Measurements from ENCODE around the gene E4F1. TPM values are rescaled to one million over a fixed set of nuclear protein-coding genes. Genes with fewer than 3 reads are reported as not detected.

Gene E4F1
- polyA plus RNA-seq (2013, experiment 1 of 4), result 24.2 TPM
- polyA plus RNA-seq (2013, experiment 2 of 4), result 22.2 TPM
- polyA plus RNA-seq (2013, experiment 3 of 4), result 21.0 TPM
- polyA plus RNA-seq (2013, experiment 4 of 4), result 24.4 TPM

- WGBS, 2 experiments, result 0% methylated on average over 82 of the region's 82 CpGs
- no peaks in the 10 kb centered on the region for H3K4me1 ChIP-seq (ENCODE audit: control insufficient read depth, insufficient read depth, low read length)
- H3K9me3 ChIP-seq (ENCODE audit: control insufficient read depth, low read length), result no peaks in the 10 kb centered on the region
- H3K27ac ChIP-seq (ENCODE audit: insufficient read depth, low read depth, low read length, poor library complexity, severe bottlenecking), result no peak within 1 kb of the TSS
- H3K36me3 ChIP-seq (ENCODE audit: control insufficient read depth, insufficient read depth, low read length), result peaks cover 4% of the 10 kb centered on the region
- H3K27me3 ChIP-seq (ENCODE audit: control insufficient read depth, insufficient read depth, low read length, poor library complexity, severe bottlenecking), result no peaks in the 10 kb centered on the region
- H3K4me3 ChIP-seq (ENCODE audit: insufficient read depth, low read depth, low read length), result peak within 1 kb of the TSS; percentile 97
These were observed at the start of gene E4F1 for GRCh38 chr16:2223221-2223941. TSS of gene E4F1 (plus strand) at chr16:2223591. CDS start at chr16:2223614, 23 bp downstream.

DNA sequence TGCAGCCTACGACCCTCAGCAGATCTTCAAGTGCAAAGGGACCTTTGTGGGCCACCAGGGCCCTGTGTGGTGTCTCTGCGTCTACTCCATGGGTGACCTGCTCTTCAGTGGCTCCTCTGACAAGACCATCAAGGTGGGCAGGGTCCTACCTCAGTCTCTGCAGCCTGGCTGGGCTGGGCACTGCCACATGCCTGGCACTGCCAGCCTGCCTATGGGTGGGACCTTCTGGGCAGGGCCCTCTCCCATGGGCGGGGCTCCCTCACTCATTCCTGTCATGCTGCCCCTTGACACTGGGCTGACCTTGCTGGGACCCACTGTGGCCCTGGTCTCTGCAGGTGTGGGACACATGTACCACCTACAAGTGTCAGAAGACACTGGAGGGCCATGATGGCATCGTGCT, 49.5 kb upstream of the E4F1 start:
- peaks cover 21% of the 10 kb centered on the region for H3K36me3 ChIP-seq (ENCODE audit: control insufficient read depth, insufficient read depth, low read length)
- no peak overlapping the region for H3K27ac ChIP-seq (ENCODE audit: insufficient read depth, low read depth, low read length, poor library complexity, severe bottlenecking)
- WGBS, 2 experiments, result 94 to 97% methylated on average over 4 of the region's 4 CpGs

GRCh38 chr16:2174396-2175131, 48.8 kb upstream of the E4F1 start:
- Histone ChIP-seq H3K27me3 (ENCODE audit: control insufficient read depth, insufficient read depth, low read length, poor library complexity, severe bottlenecking) (no peaks in the 10 kb centered on the region), H3K4me3 (ENCODE audit: insufficient read depth, low read depth, low read length) (no peak overlapping the region), H3K4me1 (ENCODE audit: control insufficient read depth, insufficient read depth, low read length) (no peaks in the 10 kb centered on the region), H3K9me3 (ENCODE audit: control insufficient read depth, low read length) (no peaks in the 10 kb centered on the region), H3K27ac (ENCODE audit: insufficient read depth, low read depth, low read length, poor library complexity, severe bottlenecking) (no peak overlapping the region), H3K36me3 (ENCODE audit: control insufficient read depth, insufficient read depth, low read length) (peaks cover 18% of the 10 kb centered on the region)
- 95 to 96% methylated on average over 21 of the region's 21 CpGs for WGBS, 2 experiments

More for the DNA sequence above, 49.5 kb upstream of the E4F1 start:
- no peak overlapping the region for H3K4me3 ChIP-seq (ENCODE audit: insufficient read depth, low read depth, low read length)
- H3K9me3 ChIP-seq (ENCODE audit: control insufficient read depth, low read length), result no peaks in the 10 kb centered on the region
- no peaks in the 10 kb centered on the region for H3K27me3 ChIP-seq (ENCODE audit: control insufficient read depth, insufficient read depth, low read length, poor library complexity, severe bottlenecking)
- no peaks in the 10 kb centered on the region for H3K4me1 ChIP-seq (ENCODE audit: control insufficient read depth, insufficient read depth, low read length)

GRCh38 chr16:2175454-2175853, 47.9 kb upstream of the E4F1 start:
- H3K4me3 ChIP-seq (ENCODE audit: insufficient read depth, low read depth, low read length), result no peak overlapping the region
- peaks cover 18% of the 10 kb centered on the region for H3K36me3 ChIP-seq (ENCODE audit: control insufficient read depth, insufficient read depth, low read length)

GRCh38 chr16:2176047-2176446, 47.3 kb upstream of the E4F1 start:
- H3K4me3 ChIP-seq (ENCODE audit: insufficient read depth, low read depth, low read length), result no peak overlapping the region
- H3K27me3 ChIP-seq (ENCODE audit: control insufficient read depth, insufficient read depth, low read length, poor library complexity, severe bottlenecking), result no peaks in the 10 kb centered on the region
- peaks cover 18% of the 10 kb centered on the region for H3K36me3 ChIP-seq (ENCODE audit: control insufficient read depth, insufficient read depth, low read length)
- no peak overlapping the region for H3K27ac ChIP-seq (ENCODE audit: insufficient read depth, low read depth, low read length, poor library complexity, severe bottlenecking)
- peaks cover under 1% of the 10 kb centered on the region for H3K4me1 ChIP-seq (ENCODE audit: control insufficient read depth, insufficient read depth, low read length)
- H3K9me3 ChIP-seq (ENCODE audit: control insufficient read depth, low read length), result no peaks in the 10 kb centered on the region
- 97% methylated on average over 23 of the region's 23 CpGs for WGBS, 2 experiments

More at GRCh38 chr16:2175454-2175853, 47.9 kb upstream of the E4F1 start:
- no peak overlapping the region for H3K27ac ChIP-seq (ENCODE audit: insufficient read depth, low read depth, low read length, poor library complexity, severe bottlenecking)
- 94 to 96% methylated on average over 10 of the region's 10 CpGs for WGBS, 2 experiments
- H3K27me3 ChIP-seq (ENCODE audit: control insufficient read depth, insufficient read depth, low read length, poor library complexity, severe bottlenecking), result no peaks in the 10 kb centered on the region
- no peaks in the 10 kb centered on the region for H3K4me1 ChIP-seq (ENCODE audit: control insufficient read depth, insufficient read depth, low read length)
- H3K9me3 ChIP-seq (ENCODE audit: control insufficient read depth, low read length), result no peaks in the 10 kb centered on the region

DNA sequence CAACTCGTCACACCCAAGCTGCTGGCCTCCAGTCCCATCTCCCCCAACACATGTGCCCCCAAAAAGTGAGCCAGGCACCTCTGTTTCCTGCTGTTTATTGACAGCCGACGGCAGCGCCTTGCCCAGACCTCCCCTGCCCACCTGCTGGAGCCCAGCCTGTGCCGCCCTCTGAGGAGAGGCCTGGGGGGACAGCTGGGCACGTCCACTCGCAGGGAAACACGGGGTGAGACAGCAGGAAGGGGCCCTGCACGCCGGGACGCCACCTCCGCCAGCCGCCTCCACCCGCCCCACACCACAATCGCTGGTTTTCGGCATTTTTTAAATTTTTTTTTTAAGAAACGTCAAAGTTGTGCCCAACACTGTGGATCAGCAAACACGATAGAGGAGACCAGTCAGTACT, 46.3 kb upstream of the E4F1 start:
- Histone ChIP-seq H3K27ac (ENCODE audit: insufficient read depth, low read depth, low read length, poor library complexity, severe bottlenecking) (no peak overlapping the region), H3K4me3 (ENCODE audit: insufficient read depth, low read depth, low read length) (no peak overlapping the region), H3K4me1 (ENCODE audit: control insufficient read depth, insufficient read depth, low read length) (peaks cover 5% of the 10 kb centered on the region), H3K36me3 (ENCODE audit: control insufficient read depth, insufficient read depth, low read length) (peaks cover 18% of the 10 kb centered on the region), H3K27me3 (ENCODE audit: control insufficient read depth, insufficient read depth, low read length, poor library complexity, severe bottlenecking) (no peaks in the 10 kb centered on the region), H3K9me3 (ENCODE audit: control insufficient read depth, low read length) (no peaks in the 10 kb centered on the region)
- 95% methylated on average over 18 of the region's 18 CpGs for WGBS, 2 experiments

GRCh38 chr16:2177561-2177960, 45.8 kb upstream of the E4F1 start:
- Histone ChIP-seq H3K9me3 (ENCODE audit: control insufficient read depth, low read length) (no peaks in the 10 kb centered on the region), H3K4me3 (ENCODE audit: insufficient read depth, low read depth, low read length) (no peak overlapping the region), H3K27ac (ENCODE audit: insufficient read depth, low read depth, low read length, poor library complexity, severe bottlenecking) (no peak overlapping the region), H3K27me3 (ENCODE audit: control insufficient read depth, insufficient read depth, low read length, poor library complexity, severe bottlenecking) (no peaks in the 10 kb centered on the region), H3K4me1 (ENCODE audit: control insufficient read depth, insufficient read depth, low read length) (peaks cover 5% of the 10 kb centered on the region), H3K36me3 (ENCODE audit: control insufficient read depth, insufficient read depth, low read length) (peaks cover 18% of the 10 kb centered on the region)
- 95 to 96% methylated on average over 20 of the region's 20 CpGs for WGBS, 2 experiments

DNA sequence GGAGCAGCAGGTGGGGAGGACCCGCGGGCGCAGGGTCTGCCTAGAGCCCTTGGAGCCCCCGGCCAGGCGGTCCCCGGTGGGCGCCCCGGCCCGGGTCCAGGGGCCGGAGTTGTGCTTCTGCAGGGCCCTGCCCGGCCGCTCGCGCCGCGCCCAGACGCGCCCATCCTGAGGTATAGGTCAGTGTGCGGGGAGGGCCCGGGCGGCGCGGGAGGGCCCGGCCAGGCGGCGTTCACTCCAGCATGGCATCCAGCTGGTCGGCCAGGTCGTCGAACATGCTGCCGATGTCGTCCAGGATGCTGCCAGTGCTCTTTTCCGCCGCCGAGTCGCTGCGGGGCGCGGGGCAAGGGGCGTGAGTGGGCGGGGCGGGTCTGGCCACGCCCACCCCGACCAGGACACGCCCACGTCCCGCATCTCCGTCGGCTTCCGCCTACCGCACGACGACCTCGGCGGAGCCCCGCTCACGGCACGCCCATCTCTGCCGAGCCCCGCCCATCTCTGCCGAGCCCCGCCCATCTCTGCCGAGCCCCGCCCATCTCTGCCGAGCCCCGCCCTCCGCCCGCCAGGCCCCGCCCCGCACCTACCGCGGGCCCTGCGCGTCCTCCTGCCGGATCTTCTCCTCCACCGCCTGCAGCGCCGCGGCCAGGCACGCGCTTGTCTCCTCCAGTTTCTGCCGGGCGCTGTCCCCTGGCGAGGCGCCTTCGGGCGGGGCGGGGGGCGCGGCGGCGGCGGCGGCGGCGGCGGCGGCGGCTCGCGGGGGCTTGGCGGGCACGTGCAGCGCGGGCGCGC, 44.9 kb upstream of the E4F1 start:
- H3K27me3 ChIP-seq (ENCODE audit: control insufficient read depth, insufficient read depth, low read length, poor library complexity, severe bottlenecking), result no peaks in the 10 kb centered on the region
- peaks cover 18% of the 10 kb centered on the region for H3K36me3 ChIP-seq (ENCODE audit: control insufficient read depth, insufficient read depth, low read length)
- no peaks in the 10 kb centered on the region for H3K9me3 ChIP-seq (ENCODE audit: control insufficient read depth, low read length)
- peaks cover 5% of the 10 kb centered on the region for H3K4me1 ChIP-seq (ENCODE audit: control insufficient read depth, insufficient read depth, low read length)
- WGBS, 2 experiments, result 66 to 73% methylated on average over 106 of the region's 106 CpGs
- H3K27ac ChIP-seq (ENCODE audit: insufficient read depth, low read depth, low read length, poor library complexity, severe bottlenecking), result no peak overlapping the region
- no peak overlapping the region for H3K4me3 ChIP-seq (ENCODE audit: insufficient read depth, low read depth, low read length)

GRCh38 chr16:2179107-2179501, 44.3 kb upstream of the E4F1 start:
- peaks cover 5% of the 10 kb centered on the region for H3K4me1 ChIP-seq (ENCODE audit: control insufficient read depth, insufficient read depth, low read length)
- H3K36me3 ChIP-seq (ENCODE audit: control insufficient read depth, insufficient read depth, low read length), result peaks cover 15% of the 10 kb centered on the region
- no peaks in the 10 kb centered on the region for H3K27me3 ChIP-seq (ENCODE audit: control insufficient read depth, insufficient read depth, low read length, poor library complexity, severe bottlenecking)
- H3K27ac ChIP-seq (ENCODE audit: insufficient read depth, low read depth, low read length, poor library complexity, severe bottlenecking), result no peak overlapping the region
- H3K9me3 ChIP-seq (ENCODE audit: control insufficient read depth, low read length), result no peaks in the 10 kb centered on the region
- no peak overlapping the region for H3K4me3 ChIP-seq (ENCODE audit: insufficient read depth, low read depth, low read length)
- WGBS, 2 experiments, result 92 to 94% methylated on average over 50 of the region's 50 CpGs

DNA sequence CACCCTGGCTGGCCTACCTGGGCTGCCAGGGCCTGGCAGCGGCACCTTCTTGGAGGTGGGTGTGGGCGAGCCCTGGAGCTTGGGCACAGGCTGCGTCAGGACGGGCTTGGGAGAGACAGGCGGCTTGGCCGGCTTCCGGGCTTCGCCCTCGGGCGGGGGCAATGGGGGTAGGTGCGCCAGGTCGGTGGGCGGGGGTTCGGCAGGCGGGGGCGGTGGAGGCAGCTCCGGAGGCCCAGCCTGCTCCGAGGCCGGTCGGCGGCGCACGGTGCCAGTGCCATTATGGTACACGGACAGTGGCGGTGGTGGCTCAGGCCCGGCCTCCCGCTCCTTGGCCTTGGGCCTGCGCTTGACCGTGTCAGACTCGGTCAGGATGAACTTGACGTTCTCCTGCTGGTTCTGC, 43.8 kb upstream of the E4F1 start:
- H3K9me3 ChIP-seq (ENCODE audit: control insufficient read depth, low read length), result no peaks in the 10 kb centered on the region
- peaks cover 13% of the 10 kb centered on the region for H3K36me3 ChIP-seq (ENCODE audit: control insufficient read depth, insufficient read depth, low read length)
- 96% methylated on average over 31 of the region's 31 CpGs for WGBS, 2 experiments
- no peak overlapping the region for H3K4me3 ChIP-seq (ENCODE audit: insufficient read depth, low read depth, low read length)
- H3K4me1 ChIP-seq (ENCODE audit: control insufficient read depth, insufficient read depth, low read length), result peaks cover 5% of the 10 kb centered on the region
- no peaks in the 10 kb centered on the region for H3K27me3 ChIP-seq (ENCODE audit: control insufficient read depth, insufficient read depth, low read length, poor library complexity, severe bottlenecking)
- no peak overlapping the region for H3K27ac ChIP-seq (ENCODE audit: insufficient read depth, low read depth, low read length, poor library complexity, severe bottlenecking)
